Measurements from ENCODE around the gene TAPT1. TPM values are rescaled to one million over a fixed set of nuclear protein-coding genes. Genes with fewer than 3 reads are reported as not detected.

TAPT1 gene
- total RNA-seq, 6 experiments from 2014 or later = 10.8 to 57.3 (median 40.1) TPM

- intact Hi-C loops (cut with DNase I) = no loop called here
- H3K27ac ChIP-seq = no peak overlapping the region
- no peak overlapping the region for H3K4me3 ChIP-seq
- DNase-seq (no peak), ATAC-seq (no peak)
- no peaks in the 10 kb centered on the region for H3K36me3 ChIP-seq
- TF ChIP-seq CTCF (IDR thresholded peaks at IDR 0.05) (no peak), POLR2A (IDR thresholded peaks at IDR 0.05) (no peak)
- no peaks in the 10 kb centered on the region for H3K4me1 ChIP-seq
- 57% methylated on average over 4 of the region's 5 CpGs for WGBS (ENCODE audit: insufficient coverage, low coverage, low lambda C conversion rate, missing lambda C conversion rate)
- no peaks in the 10 kb centered on the region for H3K9me3 ChIP-seq
- H3K27me3 ChIP-seq = no peaks in the 10 kb centered on the region
Measured at GRCh38 chr4:16122784-16123183, 103.5 kb downstream of the TAPT1 start.

- no peak for DNase-seq
- Histone ChIP-seq H3K27ac (no peak overlapping the region), H3K4me1 (no peaks in the 10 kb centered on the region), H3K4me3 (no peak overlapping the region), H3K27me3 (no peaks in the 10 kb centered on the region), H3K36me3 (no peaks in the 10 kb centered on the region), H3K9me3 (no peaks in the 10 kb centered on the region)
- ATAC-seq = no peak
- 68% methylated on average over 3 of the region's 4 CpGs for WGBS (ENCODE audit: insufficient coverage, low coverage, low lambda C conversion rate, missing lambda C conversion rate)
- TF ChIP-seq CTCF (IDR thresholded peaks at IDR 0.05) (no peak), POLR2A (IDR thresholded peaks at IDR 0.05) (no peak)
- intact Hi-C loops (cut with DNase I) = no loop called here
Measured at GRCh38 chr4:16122308-16122711, 104.0 kb downstream of the TAPT1 start.

- intact Hi-C loops (cut with DNase I) = no loop called here
- Histone ChIP-seq H3K4me1 (no peaks in the 10 kb centered on the region), H3K27me3 (no peaks in the 10 kb centered on the region), H3K4me3 (no peak overlapping the region), H3K36me3 (no peaks in the 10 kb centered on the region), H3K27ac (no peak overlapping the region), H3K9me3 (no peaks in the 10 kb centered on the region)
- DNase-seq = no peak
- WGBS (ENCODE audit: insufficient coverage, low coverage, low lambda C conversion rate, missing lambda C conversion rate) = 40% methylated on average over 1 of the region's 4 CpGs
- no peak for TF ChIP-seq POLR2A (IDR thresholded peaks at IDR 0.05)
- no peak for TF ChIP-seq CTCF (IDR thresholded peaks at IDR 0.05)
- ATAC-seq = no peak
Measured at GRCh38 chr4:16120720-16121119, 105.6 kb downstream of the TAPT1 start.

GRCh38 chr4:16119981-16120380, 106.3 kb downstream of the TAPT1 start:
- Histone ChIP-seq H3K4me3 (no peak overlapping the region), H3K9me3 (no peaks in the 10 kb centered on the region), H3K36me3 (no peaks in the 10 kb centered on the region), H3K4me1 (no peaks in the 10 kb centered on the region), H3K27me3 (no peaks in the 10 kb centered on the region), H3K27ac (no peak overlapping the region)
- DNase-seq (no peak), ATAC-seq (no peak)
- WGBS (ENCODE audit: insufficient coverage, low coverage, low lambda C conversion rate, missing lambda C conversion rate) = 60% methylated on average over 4 of the region's 4 CpGs
- TF ChIP-seq CTCF (IDR thresholded peaks at IDR 0.05) (no peak), POLR2A (IDR thresholded peaks at IDR 0.05) (no peak)
- intact Hi-C loops (cut with DNase I) = no loop called here

GRCh38 chr4:16118090-16118489, 108.2 kb downstream of the TAPT1 start:
- no peaks in the 10 kb centered on the region for H3K27me3 ChIP-seq
- H3K27ac ChIP-seq = no peak overlapping the region
- intact Hi-C loops (cut with DNase I) = no loop called here
- WGBS (ENCODE audit: insufficient coverage, low coverage, low lambda C conversion rate, missing lambda C conversion rate) = 59% methylated on average over 2 of the region's 2 CpGs
- TF ChIP-seq CTCF (IDR thresholded peaks at IDR 0.05) (no peak), POLR2A (IDR thresholded peaks at IDR 0.05) (no peak)
- H3K4me1 ChIP-seq = no peaks in the 10 kb centered on the region
- H3K36me3 ChIP-seq = no peaks in the 10 kb centered on the region
- no peak overlapping the region for H3K4me3 ChIP-seq
- H3K9me3 ChIP-seq = no peaks in the 10 kb centered on the region
- no peak for ATAC-seq
- DNase-seq = no peak
